ENCODE data around the gene MUSTN1. TPM values are rescaled to one million over a fixed set of nuclear protein-coding genes. Genes with fewer than 3 reads are reported as not detected.

Gene MUSTN1
- polyA plus RNA-seq, 1 donor (not counting 4 experiments of a cell fraction or from before 2014, with no cell fraction given): not detected

DNA sequence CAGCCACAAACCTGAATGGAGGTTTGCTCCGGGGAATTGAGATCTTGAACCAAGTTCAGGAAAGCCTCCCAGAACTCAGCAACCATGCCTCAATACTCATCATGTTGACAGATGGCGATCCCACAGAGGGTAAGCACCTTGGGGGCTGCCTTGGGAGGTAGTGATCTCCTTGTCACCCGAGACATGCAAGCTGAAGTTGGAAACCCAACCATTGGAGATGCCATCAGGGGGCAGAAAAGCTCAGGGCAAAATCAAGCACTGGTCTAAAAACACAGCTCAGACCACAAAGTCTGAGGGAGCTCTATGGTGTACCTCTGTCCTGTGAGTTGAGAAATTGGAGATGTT is 51.6 kb downstream of the MUSTN1 start:
- no peaks in the 10 kb centered on the region for H3K9me3 ChIP-seq (ENCODE audit: control insufficient read depth, low read depth, low read length)
- TF ChIP-seq EZH2 (IDR thresholded peaks at IDR 0.05; ENCODE audit: low read length) (no peak), CTCF (optimal IDR thresholded peaks at IDR 0.05 in 1 of 3, IDR thresholded peaks at IDR 0.05 in 1 of 3, conservative IDR thresholded peaks at IDR 0.05 in 1 of 3; ENCODE audit: extremely low read depth in 1 of 3, insufficient read depth in 2 of 3, low read length in 3 of 3) (no peak)
- FAIRE-seq: no peak

More for the DNA sequence above, 51.6 kb downstream of the MUSTN1 start:
- no peaks in the 10 kb centered on the region for H3K4me1 ChIP-seq (ENCODE audit: control insufficient read depth, extremely low read depth, insufficient read depth, low read length)
- no peaks in the 10 kb centered on the region for H3K36me3 ChIP-seq (ENCODE audit: control insufficient read depth in 2 of 2, extremely low read depth in 1 of 2, insufficient read depth in 2 of 2, low read length in 2 of 2)
- no peak overlapping the region for H3K4me2 ChIP-seq (ENCODE audit: control insufficient read depth, extremely low read depth, insufficient read depth, low read depth, low read length)
- no peak overlapping the region for H2AFZ ChIP-seq (ENCODE audit: control insufficient read depth, low read length)
- DNase-seq (ENCODE audit: low read depth, low spot score): no peak
- H3K79me2 ChIP-seq (ENCODE audit: control insufficient read depth, insufficient read depth, low read length): no peaks in the 10 kb centered on the region
- peaks cover 26% of the 10 kb centered on the region for H3K27me3 ChIP-seq (ENCODE audit: control insufficient read depth, extremely low read depth, insufficient read depth, low read length)
- no peak overlapping the region for H3K27ac ChIP-seq (ENCODE audit: control insufficient read depth, insufficient read depth, low read length)
- no peak overlapping the region for H3K9ac ChIP-seq (ENCODE audit: control insufficient read depth, extremely low read depth, insufficient read depth, low read length)
- no peak overlapping the region for H3K4me3 ChIP-seq (ENCODE audit: control insufficient read depth in 2 of 3, extremely low read depth in 1 of 3, insufficient read depth in 2 of 3, low read depth in 1 of 3, low read length in 3 of 3)
- no peaks in the 10 kb centered on the region for H4K20me1 ChIP-seq (ENCODE audit: control insufficient read depth, extremely low read depth, insufficient read depth, low read length)
- H3K9me1 ChIP-seq (ENCODE audit: control insufficient read depth, extremely low read depth, insufficient read depth, low read length): no peaks in the 10 kb centered on the region
- dilution Hi-C loops (cut with MboI; ENCODE audit: extremely low pct_ligation_motif_present, low sequenced_read_pairs): no loop called here

Small RNA genes lying within 50 kb of the gene (small RNA-seq; reads per million reads assigned to genes)
- gene MIR8064 (ENCODE audit: insufficient read length in 3 of 3, low read depth in 3 of 3, low replicate concordance in 1 of 3): 0 reads per million in 3 experiments
- 0 reads per million in 3 experiments for gene MUSTN1 (ENCODE audit: insufficient read length in 3 of 3, low read depth in 3 of 3, low replicate concordance in 1 of 3)

Other genes starting within 250 kb of the MUSTN1 start
- 20.3 to 26.0 TPM (median 25.7 TPM) in 3 replicates for gene PBRM1, start 149.1 kb downstream of the MUSTN1 start, polyA plus RNA-seq
- 65.7 to 128 TPM (median 77.4 TPM) in 3 replicates for gene GNL3, start 149.0 kb downstream of the MUSTN1 start, polyA plus RNA-seq
- 52.6 to 66.4 TPM (median 54.0 TPM) in 3 replicates for gene GLT8D1, start 129.2 kb downstream of the MUSTN1 start, polyA plus RNA-seq
- gene SPCS1, start 128.9 kb downstream of the MUSTN1 start, polyA plus RNA-seq: 99.4 to 142 TPM (median 140 TPM) in 3 replicates
- gene NEK4, start 64.1 kb downstream of the MUSTN1 start, polyA plus RNA-seq: 11.1 to 15.2 TPM (median 13.6 TPM) in 3 replicates
- not detected in 3 replicates for gene ITIH1, start 57.4 kb downstream of the MUSTN1 start, polyA plus RNA-seq
- not detected in 3 replicates for gene ITIH3, start 40.2 kb downstream of the MUSTN1 start, polyA plus RNA-seq
- gene ITIH4, start 4.3 kb downstream of the MUSTN1 start, polyA plus RNA-seq: 1.3 to 4.1 TPM (median 1.4 TPM) in 3 replicates
- 8.2 to 10.2 TPM (median 8.3 TPM) in 3 replicates for gene STIMATE, start 62.5 kb upstream of the MUSTN1 start, polyA plus RNA-seq
- gene SFMBT1, start 211.1 kb upstream of the MUSTN1 start, polyA plus RNA-seq: 2.1 to 4.7 TPM (median 4.1 TPM) in 3 replicates

Data from keratinocyte (primary cell).